Neural progenitor cell (in vitro differentiated cells): ENCODE measurements around the gene TIFAB. TPM values are rescaled to one million over a fixed set of nuclear protein-coding genes. Genes with fewer than 3 reads are reported as not detected.

Experiments
- DNase-seq: peaks from one replicate; pipeline ENCODE4 v3.0.0-alpha.2; 2016; ENCODE audit warnings: low spot score
- H2AFZ ChIP-seq: fragments of 200-600 bp; sonication (generic); replicated peaks from 2 replicates; pipeline ENCODE4 v1.6.1; 2016; ENCODE audit warnings: antibody characterized with exemption
- H3F3A ChIP-seq: fragments of 200-600 bp; sonication (generic); 2 replicates; pipeline ENCODE4 v1.6.1; 2016; ENCODE audit warnings: antibody characterized with exemption, low read depth
- H3K27ac ChIP-seq: fragments of 200-600 bp; sonication (generic); 2 replicates; pipeline ENCODE4 v1.5.1; 2016; ENCODE audit warnings: mild to moderate bottlenecking
- H3K27me3 ChIP-seq: fragments of 200-600 bp; sonication (generic); 2 replicates; pipeline ENCODE4 v1.6.1; 2016; ENCODE audit warnings: mild to moderate bottlenecking, moderate library complexity
- H3K36me3 ChIP-seq: fragments of 200-600 bp; sonication (generic); 2 replicates; pipeline ENCODE4 v1.5.1; 2016
- H3K4me1 ChIP-seq: fragments of 200-600 bp; sonication (generic); 2 replicates; pipeline ENCODE4 v1.6.1; 2016; ENCODE audit warnings: mixed run types
- H3K4me2 ChIP-seq: fragments of 200-600 bp; sonication (generic); 2 replicates; pipeline ENCODE4 v1.6.1; 2016
- H3K4me3 ChIP-seq: fragments of 200-600 bp; sonication (generic); 2 replicates; pipeline ENCODE4 v1.5.1; 2016
- H3K79me2 ChIP-seq: fragments of 200-600 bp; sonication (generic); 2 replicates; pipeline ENCODE4 v1.6.1; 2016; ENCODE audit warnings: low read depth
- H3K9ac ChIP-seq: fragments of 200-600 bp; sonication (generic); 2 replicates; pipeline ENCODE4 v1.6.1; 2016
- H3K9me3 ChIP-seq: fragments of 200-600 bp; sonication (generic); 2 replicates; pipeline ENCODE4 v1.5.1; 2016; ENCODE audit warnings: low read depth
- H4K20me1 ChIP-seq: fragments of 200-600 bp; sonication (generic); 2 replicates; pipeline ENCODE4 v1.6.1; 2016; ENCODE audit warnings: low read depth
- H3K27ac Mint-ChIP-seq: 3 replicates; pipeline ENCODE4 v1.8.0; 2021; ENCODE audit warnings: mixed read lengths
- H3K27me3 Mint-ChIP-seq: 2 replicates; pipeline ENCODE4 v1.8.0; 2022; ENCODE audit warnings: low read depth, mild to moderate bottlenecking, inconsistent platforms, moderate library complexity, mixed read lengths; ENCODE audit not compliant: insufficient read depth
- H3K36me3 Mint-ChIP-seq: 3 replicates; pipeline ENCODE4 v1.8.0; 2021; ENCODE audit warnings: mixed read lengths
- H3K4me1 Mint-ChIP-seq: 3 replicates; pipeline ENCODE4 v1.8.0; 2021; ENCODE audit warnings: mixed read lengths
- H3K4me3 Mint-ChIP-seq: 3 replicates; pipeline ENCODE4 v1.8.0; 2021; ENCODE audit warnings: mild to moderate bottlenecking, moderate library complexity, mixed read lengths
- H3K9me3 Mint-ChIP-seq: 3 replicates; pipeline ENCODE4 v1.8.0; 2020; ENCODE audit warnings: mixed read lengths
- EZH2 ChIP-seq: fragments of 200-600 bp; sonication (generic); IDR thresholded peaks from 2 replicates; pipeline ENCODE4 v1.6.1; 2017; ENCODE audit warnings: antibody characterized with exemption, mild to moderate bottlenecking, moderate library complexity
- EZH2phosphoT487 ChIP-seq: fragments of 200-600 bp; sonication (generic); IDR thresholded peaks from 2 replicates; pipeline ENCODE4 v1.6.1; 2017; ENCODE audit warnings: antibody characterized with exemption
- total RNA-seq: library from RNA; depleted of rRNA; stranded (reverse); fragments of >200 nt; gene quantifications from 2 replicates; pipeline ENCODE4 v1.2.3, GENCODE V29; 2015; ENCODE audit warnings: low replicate concordance
- TF ChIP-seq, protein P1 (sequence below): fragments of 200-600 bp; sonication (generic); IDR thresholded peaks from 2 replicates; pipeline ENCODE4 v1.5.1; 2017; ENCODE audit warnings: antibody characterized with exemption, mild to moderate bottlenecking

The TIFAB gene
- total RNA-seq, 1 donor from 2014 or later = not detected

DNA sequence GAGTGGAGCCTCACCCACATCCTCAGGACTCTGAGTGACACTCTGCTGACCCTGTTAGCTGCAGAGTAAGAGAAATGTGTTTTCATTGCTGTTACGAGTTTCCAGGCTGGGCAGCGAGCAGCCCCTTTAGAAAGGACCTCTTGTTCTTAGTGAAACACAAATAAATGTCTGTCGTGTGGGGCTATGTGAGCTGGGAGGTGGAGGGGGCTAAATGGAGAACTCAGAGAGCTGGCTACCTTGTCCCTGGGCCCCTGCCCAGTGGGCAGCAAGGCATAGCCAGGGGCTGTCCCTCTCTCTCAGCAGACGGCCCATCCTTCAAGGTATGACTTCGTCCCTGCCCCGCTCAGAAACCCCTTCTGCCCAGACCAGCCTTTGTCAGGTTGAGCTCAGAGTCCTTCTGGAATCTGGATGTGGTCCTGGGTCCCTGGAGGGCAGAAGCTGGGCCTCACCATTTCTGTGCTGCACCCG, 15.2 kb downstream of the TIFAB start:
- Histone ChIP-seq H3K4me3 (no peak overlapping the region), H3K9me3 (no peaks in the 10 kb centered on the region), H3K27ac (no peak overlapping the region), H3K4me1 (peaks cover 4% of the 10 kb centered on the region), H3K36me3 (no peaks in the 10 kb centered on the region), H3F3A (no peaks in the 10 kb centered on the region), H2AFZ (no peak overlapping the region), H3K27me3 (no peaks in the 10 kb centered on the region), H3K9ac (no peak overlapping the region), H3K4me2 (no peak overlapping the region), H4K20me1 (no peaks in the 10 kb centered on the region), H3K79me2 (no peaks in the 10 kb centered on the region)
- H3K27me3 Mint-ChIP-seq = peaks cover 4% of the 10 kb centered on the region
- no peak for DNase-seq
- H3K36me3 Mint-ChIP-seq = no peaks in the 10 kb centered on the region
- H3K4me3 Mint-ChIP-seq = no peak overlapping the region
- peaks cover 35% of the 10 kb centered on the region for H3K4me1 Mint-ChIP-seq
- TF ChIP-seq EZH2phosphoT487 = no peak
- TF ChIP-seq, protein P1, sequence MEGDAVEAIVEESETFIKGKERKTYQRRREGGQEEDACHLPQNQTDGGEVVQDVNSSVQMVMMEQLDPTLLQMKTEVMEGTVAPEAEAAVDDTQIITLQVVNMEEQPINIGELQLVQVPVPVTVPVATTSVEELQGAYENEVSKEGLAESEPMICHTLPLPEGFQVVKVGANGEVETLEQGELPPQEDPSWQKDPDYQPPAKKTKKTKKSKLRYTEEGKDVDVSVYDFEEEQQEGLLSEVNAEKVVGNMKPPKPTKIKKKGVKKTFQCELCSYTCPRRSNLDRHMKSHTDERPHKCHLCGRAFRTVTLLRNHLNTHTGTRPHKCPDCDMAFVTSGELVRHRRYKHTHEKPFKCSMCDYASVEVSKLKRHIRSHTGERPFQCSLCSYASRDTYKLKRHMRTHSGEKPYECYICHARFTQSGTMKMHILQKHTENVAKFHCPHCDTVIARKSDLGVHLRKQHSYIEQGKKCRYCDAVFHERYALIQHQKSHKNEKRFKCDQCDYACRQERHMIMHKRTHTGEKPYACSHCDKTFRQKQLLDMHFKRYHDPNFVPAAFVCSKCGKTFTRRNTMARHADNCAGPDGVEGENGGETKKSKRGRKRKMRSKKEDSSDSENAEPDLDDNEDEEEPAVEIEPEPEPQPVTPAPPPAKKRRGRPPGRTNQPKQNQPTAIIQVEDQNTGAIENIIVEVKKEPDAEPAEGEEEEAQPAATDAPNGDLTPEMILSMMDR = no peak
- TF ChIP-seq EZH2 = no peak
- H3K27ac Mint-ChIP-seq = no peak overlapping the region
- no peaks in the 10 kb centered on the region for H3K9me3 Mint-ChIP-seq

DNA sequence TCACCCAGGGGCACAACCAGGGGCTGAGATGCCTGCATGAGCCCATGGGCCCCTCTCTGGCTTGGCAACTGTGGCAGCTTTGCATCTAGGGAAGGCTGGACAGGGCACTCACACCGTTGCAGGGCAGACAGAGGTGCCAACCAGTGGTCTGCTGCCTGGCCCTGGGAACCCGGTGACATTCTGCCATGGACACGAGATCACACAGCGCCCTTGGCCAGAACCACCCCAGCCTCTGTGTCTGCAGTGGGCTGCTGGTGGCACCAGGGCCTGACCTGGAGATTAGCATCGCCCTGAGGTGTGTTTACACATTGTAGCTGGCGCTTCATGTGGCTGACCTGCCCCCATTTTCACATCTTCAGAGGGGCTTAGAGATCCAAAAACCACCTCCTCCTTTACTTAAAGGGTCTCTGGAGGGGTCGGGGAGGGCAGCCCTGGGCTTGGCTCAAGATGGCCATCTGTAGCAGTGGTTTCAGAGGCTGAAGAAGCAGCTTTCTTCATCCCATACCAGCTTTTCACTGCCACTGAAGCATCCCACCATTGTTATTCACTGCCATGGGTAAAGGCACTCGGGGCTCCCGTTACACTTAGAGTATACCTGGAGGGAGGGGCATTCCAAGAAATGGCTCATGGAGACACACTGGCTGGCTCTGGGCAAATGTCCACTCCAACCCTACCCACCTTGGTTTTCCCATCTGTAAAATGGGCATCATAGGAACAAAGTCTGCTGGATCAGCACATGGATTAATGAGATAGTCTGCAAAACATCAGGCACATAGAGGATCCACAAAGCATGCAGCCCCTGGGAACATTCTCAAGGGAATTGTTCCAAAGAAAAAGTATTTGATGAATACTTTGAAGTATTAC, 16.5 kb downstream of the TIFAB start:
- Mint-ChIP-seq H3K4me1 (peaks cover 22% of the 10 kb centered on the region), H3K4me3 (no peak overlapping the region), H3K36me3 (no peaks in the 10 kb centered on the region), H3K27ac (no peak overlapping the region), H3K9me3 (no peaks in the 10 kb centered on the region), H3K27me3 (peaks cover 3% of the 10 kb centered on the region)
- Histone ChIP-seq H3K36me3 (no peaks in the 10 kb centered on the region), H3K27ac (no peak overlapping the region), H3K4me1 (peaks cover 3% of the 10 kb centered on the region), H2AFZ (no peak overlapping the region), H3K9ac (no peak overlapping the region), H3K4me3 (no peak overlapping the region), H4K20me1 (no peaks in the 10 kb centered on the region), H3F3A (no peaks in the 10 kb centered on the region), H3K9me3 (no peaks in the 10 kb centered on the region), H3K27me3 (no peaks in the 10 kb centered on the region), H3K79me2 (no peaks in the 10 kb centered on the region), H3K4me2 (no peak overlapping the region)
- DNase-seq = no peak
- TF ChIP-seq EZH2phosphoT487 = no peak
- no peak for TF ChIP-seq EZH2
- TF ChIP-seq, protein P1 = no peak

DNA sequence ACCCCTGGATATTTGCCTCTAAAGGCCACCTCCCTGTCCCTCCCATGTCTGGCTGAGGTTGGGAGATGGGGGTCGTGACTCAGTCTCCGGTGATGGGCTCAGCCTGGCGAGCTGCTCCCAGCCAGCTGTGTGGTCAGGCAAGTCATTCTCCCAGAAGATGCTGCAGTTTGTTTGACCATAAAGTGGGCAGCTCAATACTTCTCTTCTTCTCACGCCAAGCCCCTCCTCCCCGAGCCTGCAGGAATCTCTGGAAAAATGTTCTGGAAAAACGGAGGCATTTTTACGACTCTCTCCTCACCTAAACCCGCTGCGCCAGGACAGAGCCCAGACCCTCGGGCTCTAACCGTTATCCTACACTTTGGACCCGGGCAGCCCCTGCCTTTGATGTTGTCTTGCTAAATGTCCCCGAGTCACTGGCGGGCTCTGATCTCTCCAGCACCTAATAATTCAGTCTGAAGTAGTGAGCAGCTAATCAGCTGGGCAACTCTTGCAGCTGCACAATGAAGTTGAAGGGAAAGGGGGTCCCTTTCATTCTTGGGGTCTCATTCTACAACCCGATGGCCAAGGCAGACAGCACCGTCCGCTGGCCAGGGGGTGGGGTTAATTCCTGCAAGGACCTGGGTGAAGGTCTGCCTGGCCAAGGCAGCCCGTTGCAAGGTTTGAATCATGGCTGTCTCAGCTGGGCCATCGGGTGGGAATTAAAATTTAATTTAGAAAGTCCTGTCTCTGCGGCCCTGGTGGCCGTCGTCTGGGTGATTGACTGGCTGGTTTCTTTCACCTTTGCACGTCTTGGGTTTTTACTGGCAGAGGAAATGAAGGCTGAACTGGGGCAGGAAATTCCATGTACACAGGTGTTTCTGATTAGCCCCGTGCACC, 17.3 kb downstream of the TIFAB start:
- H3F3A ChIP-seq = no peaks in the 10 kb centered on the region
- H3K36me3 ChIP-seq = no peaks in the 10 kb centered on the region
- Mint-ChIP-seq H3K36me3 (no peaks in the 10 kb centered on the region), H3K27me3 (peaks cover 1% of the 10 kb centered on the region), H3K4me3 (no peak overlapping the region), H3K4me1 (peaks cover 18% of the 10 kb centered on the region), H3K9me3 (no peaks in the 10 kb centered on the region), H3K27ac (peak overlapping the region; percentile 42)
- H3K4me1 ChIP-seq = peaks cover 4% of the 10 kb centered on the region
- H3K9me3 ChIP-seq = no peaks in the 10 kb centered on the region
- no peak overlapping the region for H3K9ac ChIP-seq
- DNase-seq = no peak
- H3K4me2 ChIP-seq = no peak overlapping the region
- H4K20me1 ChIP-seq = no peaks in the 10 kb centered on the region
- H3K27ac ChIP-seq = no peak overlapping the region
- TF ChIP-seq, protein P1 = no peak
- TF ChIP-seq EZH2phosphoT487 (no peak), EZH2 (no peak)
- H3K4me3 ChIP-seq = no peak overlapping the region
- no peaks in the 10 kb centered on the region for H3K27me3 ChIP-seq
- no peak overlapping the region for H2AFZ ChIP-seq
- no peaks in the 10 kb centered on the region for H3K79me2 ChIP-seq
